Measurements from ENCODE around the gene NACC2. TPM values are rescaled to one million over a fixed set of nuclear protein-coding genes. Genes with fewer than 3 reads are reported as not detected.
"Not testable (repeated sequence)": the region's sequence is repeated elsewhere in the genome, so short reads cannot be mapped to it uniquely, and the experiment has no call there.

The NACC2 gene
- total and polyA plus RNA-seq, 9 of the 15 experiments (the other 6 are each of a cell fraction or from before 2014, with no cell fraction given), result 0.70 to 25.1 (median 5.6) TPM

DNA sequence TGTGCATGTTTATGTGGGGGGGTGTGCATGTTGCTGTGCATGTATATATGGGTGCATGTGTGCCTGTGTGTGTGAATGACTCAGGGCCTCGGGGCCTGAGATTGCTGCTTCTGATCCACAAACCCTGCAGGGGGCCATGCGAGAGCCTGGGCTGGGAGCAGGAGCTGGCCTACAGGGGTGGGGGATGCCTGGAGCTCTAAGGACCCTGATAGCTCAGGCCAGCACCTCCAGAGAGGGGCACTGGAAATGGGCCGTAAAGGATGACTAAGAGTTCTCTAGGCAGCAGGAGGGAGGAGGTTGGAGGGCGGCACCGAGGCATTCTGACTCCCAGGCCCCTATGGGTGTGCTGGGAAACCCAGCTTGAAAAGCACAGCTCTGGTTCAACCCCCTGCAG lies 127.0 kb downstream of the NACC2 start:
- in situ Hi-C loops (cut with MboI), result no loop called here
- TF ChIP-seq PTBP1 (IDR thresholded peaks at IDR 0.05; ENCODE audit: low read depth, low read length), result no peak
- 0 out of 2 replicates have a peak, but pooled peaks have one; percentile 6 for TF ChIP-seq FOXP1 (CRISPR knock-in tag; IDR thresholded peaks at IDR 0.05)
- TF ChIP-seq NCOR1 (IDR thresholded peaks at IDR 0.05), result no peak
- 0 out of 2 replicates have a peak, but pooled peaks have one; percentile 1 for TF ChIP-seq CBX5 (IDR thresholded peaks at IDR 0.05; ENCODE audit: borderline replicate concordance, low read depth)
- TF ChIP-seq NFXL1 (CRISPR knock-in tag; IDR thresholded peaks at IDR 0.05), result no peak
- TF ChIP-seq RFX1 (IDR thresholded peaks at IDR 0.05), result no peak
- Histone ChIP-seq H3K79me2 (ENCODE audit: control insufficient read depth, insufficient read depth, low read length) (no peaks in the 10 kb centered on the region), H3K4me3 (no peak overlapping the region), H3K9ac (ENCODE audit: insufficient read depth in 1 of 2, low read depth in 2 of 2, low read length in 2 of 2) (no peak overlapping the region), H2AFZ (ENCODE audit: low read depth, low read length) (no peak overlapping the region), H3K4me2 (ENCODE audit: insufficient read depth, low read length) (no peak overlapping the region), H3K9me1 (ENCODE audit: control insufficient read depth, insufficient read depth, low read length) (no peaks in the 10 kb centered on the region), H3K27ac (ENCODE audit: extremely low read depth, low read depth, low read length) (no peak overlapping the region), H3K27me3 (ENCODE audit: control insufficient read depth in 2 of 2, insufficient read depth in 2 of 2, low read length in 2 of 2) (peaks cover 5 to 11% of the 10 kb centered on the region in 2 experiments; a peak in 3 of 5 replicates), H3K9me3 (replicated peaks; ENCODE audit: control insufficient read depth, insufficient read depth, low read depth, low read length) (no peaks in the 10 kb centered on the region), H3K36me3 (ENCODE audit: control insufficient read depth, insufficient read depth, low read length) (no peaks in the 10 kb centered on the region), H3K4me1 (replicated peaks in 1 of 2; ENCODE audit: control insufficient read depth in 2 of 2, insufficient read depth in 2 of 2, low read length in 2 of 2) (peaks cover 0 to 55% of the 10 kb centered on the region in 2 experiments; a peak in 3 of 5 replicates), H4K20me1 (replicated peaks; ENCODE audit: control insufficient read depth, insufficient read depth, low read length) (no peaks in the 10 kb centered on the region)
- no peak for DNase-seq (ENCODE audit: extremely low read depth in 1 of 4, low spot score in 3 of 4)
- FAIRE-seq, result no peak
- ChIA-PET CTCF (ENCODE audit: low intra/inter-chr PET ratio) (interaction anchor here (2.8 kb wide), 1 partner anchor 155 kb away, joined by 14 read pairs; no protein-coding TSS in a partner anchor), POLR2A (interaction anchor here (1.0 kb wide), 2 partner anchors 16 to 104 kb away, joined by 3 to 5 read pairs; no protein-coding TSS in a partner anchor)
- no TSS peak for BruUV-seq (replicated peaks)
- intact Hi-C loops (cut with micrococcal nuclease), result loop anchor here (10.0 kb wide), 1 partner anchor 127 kb away; the partner anchor contains the start of gene NACC2
- 8% methylated on average over 5 of the region's 5 CpGs for WGBS (ENCODE audit: insufficient coverage, low coverage, missing lambda C conversion rate)
- ATAC-seq, result no peak

DNA sequence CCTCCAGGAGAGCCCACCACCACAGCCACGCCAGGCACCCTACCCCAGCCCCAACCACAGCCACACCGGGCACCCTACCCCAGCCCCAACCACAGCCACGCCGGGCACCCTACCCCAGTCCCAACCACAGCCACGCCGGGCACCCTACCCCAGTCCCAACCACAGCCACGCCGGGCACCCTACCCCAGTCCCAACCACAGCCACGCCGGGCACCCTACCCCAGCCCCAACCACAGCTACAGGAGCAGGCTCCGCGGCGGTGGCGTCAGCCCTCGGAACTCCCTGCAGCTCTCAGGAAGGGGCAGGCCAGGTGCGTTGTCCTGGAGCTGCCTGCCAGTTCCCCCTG lies 128.2 kb downstream of the NACC2 start:
- POLR2A ChIA-PET, result interaction anchor here (0.6 to 1.0 kb wide), 3 partner anchors 11 to 103 kb away, joined by 3 to 5 read pairs (median 3); no protein-coding TSS in a partner anchor
- in situ Hi-C loops (cut with MboI); FAIRE-seq: not testable (repeated sequence)

More for the DNA sequence above, 128.2 kb downstream of the NACC2 start:
- ATAC-seq; H3K9me3 ChIP-seq (replicated peaks; ENCODE audit: control insufficient read depth, insufficient read depth, low read depth, low read length); BruUV-seq (replicated peaks); H3K79me2 ChIP-seq (ENCODE audit: control insufficient read depth, insufficient read depth, low read length); H3K27ac ChIP-seq (ENCODE audit: extremely low read depth, low read depth, low read length); H3K36me3 ChIP-seq (ENCODE audit: control insufficient read depth, insufficient read depth, low read length); H3K4me2 ChIP-seq (ENCODE audit: insufficient read depth, low read length); H2AFZ ChIP-seq (ENCODE audit: low read depth, low read length); H3K27me3 ChIP-seq (ENCODE audit: control insufficient read depth in 2 of 2, insufficient read depth in 2 of 2, low read length in 2 of 2); H3K4me3 ChIP-seq; H4K20me1 ChIP-seq (replicated peaks; ENCODE audit: control insufficient read depth, insufficient read depth, low read length); H3K9me1 ChIP-seq (ENCODE audit: control insufficient read depth, insufficient read depth, low read length); DNase-seq (ENCODE audit: extremely low read depth in 1 of 4, low spot score in 3 of 4); TF ChIP-seq FOXM1 (IDR thresholded peaks at IDR 0.05; ENCODE audit: low read depth): not testable (repeated sequence)
- WGBS (ENCODE audit: insufficient coverage, low coverage, missing lambda C conversion rate), result 64% methylated on average over 5 of the region's 16 CpGs
- intact Hi-C loops (cut with micrococcal nuclease), result loop anchor here (1.0 to 10.0 kb wide), 2 partner anchors 128 to 156 kb away; partner anchors contain the start of gene NACC2
- CTCF ChIA-PET (ENCODE audit: low intra/inter-chr PET ratio), result interaction anchor here (0.6 to 2.8 kb wide), 2 partner anchors 123 to 156 kb away, joined by 4 to 14 read pairs; no protein-coding TSS in a partner anchor
- TF ChIP-seq HNRNPL (IDR thresholded peaks at IDR 0.05; ENCODE audit: low read depth, low read length) (peak; percentile 63; the same call in 1 of the 2 replicates), PCBP1 (IDR thresholded peaks at IDR 0.05; ENCODE audit: low read depth, low read length, poor library complexity, severe bottlenecking) (peak; percentile 30), FOXM1 (CRISPR knock-in tag; IDR thresholded peaks at IDR 0.05; ENCODE audit: low read depth) (0 out of 2 replicates have a peak, but pooled peaks have one; percentile 13)
- H3K9ac ChIP-seq (ENCODE audit: insufficient read depth in 1 of 2, low read depth in 2 of 2, low read length in 2 of 2), result 0 out of 4 replicates have a peak overlapping the region, but pooled peaks of 1 of the 2 experiments have one; percentile 19
- peaks cover 11 to 60% of the 10 kb centered on the region in 2 experiments for H3K4me1 ChIP-seq (replicated peaks in 1 of 2; ENCODE audit: control insufficient read depth in 2 of 2, insufficient read depth in 2 of 2, low read length in 2 of 2)

Measured in K562 (cell line).